Astrocyte (in vitro differentiated cells and primary cell): Measurements from ENCODE around the gene RGS10.

Experiments
- CTCF ChIP-seq: IDR thresholded peaks from 2 replicates; pipeline ENCODE4 v1.5.1; 2011; ENCODE audit warnings: low read depth, mild to moderate bottlenecking, inconsistent platforms, low read length, moderate library complexity; ENCODE audit not compliant: insufficient read depth
- EZH2 ChIP-seq: IDR thresholded peaks from 2 replicates; pipeline ENCODE4 v1.6.1; 2012; ENCODE audit warnings: mild to moderate bottlenecking, low read length, inconsistent platforms; ENCODE audit not compliant: insufficient read depth

- no peak for TF ChIP-seq CTCF
- TF ChIP-seq EZH2 = no peak
These were observed 19.6 kb upstream of the RGS10 start for GRCh38 chr10:119562097-119562496.
